K562 (cell line): ENCODE results near the gene CSNK1G3. TPM values are rescaled to one million over a fixed set of nuclear protein-coding genes. Genes with fewer than 3 reads are reported as not detected.
A peak's percentile ranks its signal among the peaks of the same experiment; 100 is the strongest.

Experiments
- ATAC-seq: fragments of 200-7000 bp; cut with Tn5 transposase; 3 replicates; pipeline ENCODE4 v1.9.1; 2020; ENCODE audit warnings: moderate library complexity
- BruUV-seq: library from RNA; stranded (reverse); fragments of 400-500 nt; replicated peaks from 2 replicates; lab custom pipeline; 2021; lab: Mats Ljungman, UMichigan
- CTCF ChIA-PET: fragments of 300-600 bp; formaldehyde crosslinking; extraction: SDS; loops from one replicate; lab custom pipeline; 2021; ENCODE audit warnings: low intra/inter-chr PET ratio; lab: Yijun Ruan, JAX
- POLR2A ChIA-PET: fragments of 300-600, 350-650 bp; sonication (Branson Sonifier 250); formaldehyde crosslinking; extraction: SDS; loops from one replicate; lab custom pipeline; 2021; ENCODE audit warnings: antibody characterized with exemption, inconsistent platforms; lab: Yijun Ruan, JAX
- DNase-seq, 4 experiments: peaks; one replicate each; pipeline versions ENCODE4 v3.0.0 to v3.0.0-alpha.2; 2011 to 2018; ENCODE audit warnings: low spot score in 3 of 4, mixed read lengths in 3 of 4; ENCODE audit errors: extremely low read depth in 1 of 4
- FAIRE-seq: peaks from 2 replicates; lab custom pipeline; 2011; peaks lifted over from hg19 to GRCh38; lab: Jason Lieb, UNC
- H2AFZ ChIP-seq: 2 replicates; pipeline ENCODE4 v1.6.0; 2011; ENCODE audit warnings: low read depth, low read length, control low read depth, inconsistent platforms
- H3K27ac ChIP-seq: fragments of 200-600 bp; 3 replicates; pipeline ENCODE4 v1.8.0; 2011; ENCODE audit warnings: low read depth, mild to moderate bottlenecking, control low read depth, inconsistent platforms, low read length, moderate library complexity, mixed read lengths; ENCODE audit errors: extremely low read depth
- H3K27me3 ChIP-seq, 2 experiments: fragments of 300-600 bp in 1 of 2; 2 replicates in 1 of 2; 3 replicates in 1 of 2; pipeline versions ENCODE4 v1.6.0 to v1.8.0; 2011; ENCODE audit warnings: inconsistent platforms in 2 of 2, low read length in 2 of 2, mild to moderate bottlenecking in 1 of 2, mixed read lengths in 1 of 2, moderate library complexity in 1 of 2; ENCODE audit not compliant: control insufficient read depth in 2 of 2, insufficient read depth in 2 of 2
- H3K36me3 ChIP-seq: fragments of 300-600 bp; 3 replicates; pipeline ENCODE4 v1.8.0; 2011; ENCODE audit warnings: mild to moderate bottlenecking, low read length, inconsistent platforms; ENCODE audit not compliant: control insufficient read depth, insufficient read depth
- H3K4me1 ChIP-seq, 2 experiments: fragments of 200-600 bp in 1 of 2; replicated peaks in 1 of 2; 2 replicates in 1 of 2; 3 replicates in 1 of 2; pipeline versions ENCODE4 v1.5.1 to v1.8.0; 2011; ENCODE audit warnings: inconsistent platforms in 2 of 2, low read length in 2 of 2, mild to moderate bottlenecking in 1 of 2, mixed read lengths in 1 of 2, moderate library complexity in 1 of 2; ENCODE audit not compliant: control insufficient read depth in 2 of 2, insufficient read depth in 2 of 2
- H3K4me2 ChIP-seq: 2 replicates; pipeline ENCODE4 v1.6.1; 2011; ENCODE audit warnings: low read length, control low read depth, inconsistent platforms, mixed read lengths; ENCODE audit not compliant: insufficient read depth
- H3K4me3 ChIP-seq: fragments of 200-600 bp; sonication (generic), shearing (Covaris generic); 2 replicates; pipeline ENCODE4 v1.5.1; 2016; ENCODE audit warnings: control low read depth, inconsistent platforms
- H3K79me2 ChIP-seq: fragments of 200-600 bp; 3 replicates; pipeline ENCODE4 v1.8.0; 2011; ENCODE audit warnings: low read length, inconsistent platforms; ENCODE audit not compliant: control insufficient read depth, insufficient read depth
- H3K9ac ChIP-seq, 2 experiments: 2 replicates each; pipeline versions ENCODE4 v1.6.0 to v1.6.1; 2011; ENCODE audit warnings: low read depth in 2 of 2, low read length in 2 of 2, control low read depth in 1 of 2, inconsistent platforms in 1 of 2, mild to moderate bottlenecking in 1 of 2, mixed read lengths in 1 of 2; ENCODE audit not compliant: insufficient read depth in 1 of 2
- H3K9me1 ChIP-seq: one replicate; pipeline ENCODE4 v1.6.0; 2011; ENCODE audit warnings: inconsistent platforms, mild to moderate bottlenecking, low read length, moderate library complexity; ENCODE audit not compliant: control insufficient read depth, insufficient read depth
- H3K9me3 ChIP-seq: replicated peaks from 2 replicates; pipeline ENCODE4 v1.5.1; 2011; ENCODE audit warnings: low read depth, low read length, inconsistent platforms; ENCODE audit not compliant: control insufficient read depth, insufficient read depth
- H4K20me1 ChIP-seq: replicated peaks from 2 replicates; pipeline ENCODE4 v1.6.1; 2011; ENCODE audit warnings: low read length, inconsistent platforms, mixed read lengths; ENCODE audit not compliant: control insufficient read depth, insufficient read depth
- CREM ChIP-seq: IDR thresholded peaks from 2 replicates; pipeline ENCODE4 v1.6.1; 2014; ENCODE audit warnings: antibody characterized with exemption, low read depth
- IRF2 ChIP-seq: sonication (generic); formaldehyde crosslinking; IDR thresholded peaks from 2 replicates; pipeline ENCODE4 v1.8.1; 2022; ENCODE audit warnings: mild to moderate bottlenecking, missing genetic modification reagents
- PTBP1 ChIP-seq: fragments of 200-400 bp; formaldehyde crosslinking; IDR thresholded peaks from 2 replicates; pipeline ENCODE4 v1.6.1; 2017; ENCODE audit warnings: low read depth, low read length
- SUPT5H ChIP-seq: fragments of 450-650 bp; IDR thresholded peaks from 2 replicates; pipeline ENCODE4 v1.6.1; 2016
- ZNF140 ChIP-seq: fragments of 250-450 bp; sonication (Bioruptor Pico); IDR thresholded peaks from 2 replicates; pipeline ENCODE4 v1.8.0; 2021; ENCODE audit warnings: moderate library complexity, mild to moderate bottlenecking, inconsistent platforms
- ZNF444 ChIP-seq: fragments of 250-450 bp; sonication (Bioruptor Pico); IDR thresholded peaks from 2 replicates; pipeline ENCODE4 v1.4.0; 2020; ENCODE audit warnings: mild to moderate bottlenecking, moderate library complexity
- WGBS: fragments of 100-300 bp; shearing (Covaris generic); methylation state at CpG from one replicate; pipeline ENCODE4 v1.1.6; 2016; ENCODE audit warnings: low coverage, mixed read lengths; ENCODE audit not compliant: insufficient coverage; ENCODE audit errors: missing lambda C conversion rate; 5-methylcytosine and 5-hydroxymethylcytosine counted together
- in situ Hi-C: fragments of 300-500 bp; cut with MboI; formaldehyde crosslinking; loops from 4 replicates; pipeline ENCODE4 v1.15.0; 2018; ENCODE audit warnings: inconsistent platforms, mixed read lengths
- intact Hi-C: fragments of 100-400 bp; cut with micrococcal nuclease; formaldehyde crosslinking; loops from 2 replicates; pipeline ENCODE4 v1.14.2; 2022
- polyA plus RNA-seq, 8 experiments: library from polyadenylated mRNA; depleted of rRNA in 4 of 8; stranded (reverse) in 5 of 8; unstranded in 3 of 8; fragments of >200 nt; fragmentation: Nextera tagmentation in 2 of 8; fragmentation: Illumina TruSeq in 1 of 8; extraction: Ambion mirVana in 2 of 8; extraction: Trizol in 1 of 8; gene quantifications; 2 replicates each; pipeline versions ENCODE4 v1.2.1 to v1.2.3, GENCODE V29; 2011 to 2014; ENCODE audit warnings: inconsistent platforms in 1 of 8, missing spikeins in 1 of 8
- total RNA-seq, 7 experiments: library from RNA; depleted of rRNA in 6 of 7; stranded (reverse); fragments of >200 nt in 6 of 7; fragmentation: Illumina TruSeq in 2 of 7; extraction: Trizol in 2 of 7; gene quantifications; 2 replicates each; pipeline versions ENCODE4 v1.2.1 to v1.2.3, GENCODE V29; 2011 to 2021; ENCODE audit warnings: low replicate concordance in 1 of 7
- TF ChIP-seq, protein P1 (sequence below): fragments of 450-650 bp; IDR thresholded peaks from 2 replicates; pipeline ENCODE4 v1.6.1; 2018; ENCODE audit warnings: mild to moderate bottlenecking, low read depth; ENCODE audit not compliant: partially characterized antibody
- TF ChIP-seq, protein P2 (sequence below): fragments of 450-650 bp; formaldehyde crosslinking; IDR thresholded peaks from 2 replicates; pipeline ENCODE4 v1.4.0; 2022; ENCODE audit warnings: missing genetic modification characterization
- TF ChIP-seq, protein P3 (sequence below): fragments of 450-650 bp; IDR thresholded peaks from 2 replicates; pipeline ENCODE4 v1.6.1; 2016; ENCODE audit warnings: mild to moderate bottlenecking, moderate library complexity

CSNK1G3 gene
- total and polyA plus RNA-seq, 9 of the 15 experiments (the other 6 are each of a cell fraction or from before 2014, with no cell fraction given): 8.3 to 27.6 (median 16.5) TPM

DNA sequence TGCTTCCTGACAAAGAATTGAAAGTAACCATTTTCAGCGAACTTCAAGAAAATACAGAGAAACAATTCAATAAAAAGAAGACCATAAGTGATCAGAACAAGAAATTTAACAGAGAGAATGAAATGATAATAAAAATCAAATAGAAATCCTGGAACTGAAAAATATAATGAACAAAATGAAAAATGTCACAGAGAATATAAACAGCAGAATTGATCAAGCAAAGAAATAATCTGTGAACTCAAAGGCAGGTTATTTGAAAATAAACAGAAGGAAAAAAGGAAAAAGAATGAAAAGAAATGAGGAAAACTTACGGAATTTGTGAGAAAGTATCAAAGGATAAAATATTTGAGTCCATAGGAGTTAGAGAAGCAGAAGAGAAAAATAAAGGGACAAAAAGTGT lies 114.1 kb downstream of the CSNK1G3 start:
- POLR2A ChIA-PET: no interaction called here
- H3K27me3 ChIP-seq: peaks cover 0 to 5% of the 10 kb centered on the region in 2 experiments; a peak in 1 of 5 replicates
- H3K9me3 ChIP-seq: peaks cover 6% of the 10 kb centered on the region
- no peaks in the 10 kb centered on the region for H3K4me1 ChIP-seq
- H3K9ac ChIP-seq: no peak overlapping the region
- intact Hi-C loops (no loop called here), in situ Hi-C loops (no loop called here)
- H3K27ac ChIP-seq: no peak overlapping the region
- no peak overlapping the region for H2AFZ ChIP-seq
- no peak overlapping the region for H3K4me2 ChIP-seq
- no peaks in the 10 kb centered on the region for H3K79me2 ChIP-seq
- no peak for ATAC-seq
- CTCF ChIA-PET: no interaction called here
- FAIRE-seq: peak; percentile 40
- no TSS peak for BruUV-seq
- no peak overlapping the region for H3K4me3 ChIP-seq
- H4K20me1 ChIP-seq: no peaks in the 10 kb centered on the region
- no peaks in the 10 kb centered on the region for H3K9me1 ChIP-seq
- no peak for DNase-seq
- no peaks in the 10 kb centered on the region for H3K36me3 ChIP-seq
- 0% methylated on average over 2 of the region's 2 CpGs for WGBS
- no peak for TF ChIP-seq ZNF140 (CRISPR knock-in tag)
- TF ChIP-seq, protein P1, sequence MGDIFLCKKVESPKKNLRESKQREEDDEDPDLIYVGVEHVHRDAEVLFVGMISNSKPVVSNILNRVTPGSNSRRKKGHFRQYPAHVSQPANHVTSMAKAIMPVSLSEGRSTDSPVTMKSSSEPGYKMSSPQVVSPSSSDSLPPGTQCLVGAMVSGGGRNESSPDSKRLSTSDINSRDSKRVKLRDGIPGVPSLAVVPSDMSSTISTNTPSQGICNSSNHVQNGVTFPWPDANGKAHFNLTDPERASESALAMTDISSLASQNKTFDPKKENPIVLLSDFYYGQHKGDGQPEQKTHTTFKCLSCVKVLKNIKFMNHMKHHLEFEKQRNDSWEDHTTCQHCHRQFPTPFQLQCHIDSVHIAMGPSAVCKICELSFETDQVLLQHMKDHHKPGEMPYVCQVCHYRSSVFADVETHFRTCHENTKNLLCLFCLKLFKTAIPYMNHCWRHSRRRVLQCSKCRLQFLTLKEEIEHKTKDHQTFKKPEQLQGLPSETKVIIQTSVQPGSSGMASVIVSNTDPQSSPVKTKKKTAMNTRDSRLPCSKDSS: peak; percentile 53
- TF ChIP-seq SUPT5H: no peak
- no peak for TF ChIP-seq PTBP1
- TF ChIP-seq CREM: no peak
- TF ChIP-seq, protein P2, sequence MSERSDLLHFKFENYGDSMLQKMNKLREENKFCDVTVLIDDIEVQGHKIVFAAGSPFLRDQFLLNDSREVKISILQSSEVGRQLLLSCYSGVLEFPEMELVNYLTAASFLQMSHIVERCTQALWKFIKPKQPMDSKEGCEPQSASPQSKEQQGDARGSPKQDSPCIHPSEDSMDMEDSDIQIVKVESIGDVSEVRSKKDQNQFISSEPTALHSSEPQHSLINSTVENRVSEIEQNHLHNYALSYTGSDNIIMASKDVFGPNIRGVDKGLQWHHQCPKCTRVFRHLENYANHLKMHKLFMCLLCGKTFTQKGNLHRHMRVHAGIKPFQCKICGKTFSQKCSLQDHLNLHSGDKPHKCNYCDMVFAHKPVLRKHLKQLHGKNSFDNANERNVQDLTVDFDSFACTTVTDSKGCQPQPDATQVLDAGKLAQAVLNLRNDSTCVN (CRISPR knock-in tag): no peak
- TF ChIP-seq IRF2 (CRISPR knock-in tag): no peak
- TF ChIP-seq, protein P3, sequence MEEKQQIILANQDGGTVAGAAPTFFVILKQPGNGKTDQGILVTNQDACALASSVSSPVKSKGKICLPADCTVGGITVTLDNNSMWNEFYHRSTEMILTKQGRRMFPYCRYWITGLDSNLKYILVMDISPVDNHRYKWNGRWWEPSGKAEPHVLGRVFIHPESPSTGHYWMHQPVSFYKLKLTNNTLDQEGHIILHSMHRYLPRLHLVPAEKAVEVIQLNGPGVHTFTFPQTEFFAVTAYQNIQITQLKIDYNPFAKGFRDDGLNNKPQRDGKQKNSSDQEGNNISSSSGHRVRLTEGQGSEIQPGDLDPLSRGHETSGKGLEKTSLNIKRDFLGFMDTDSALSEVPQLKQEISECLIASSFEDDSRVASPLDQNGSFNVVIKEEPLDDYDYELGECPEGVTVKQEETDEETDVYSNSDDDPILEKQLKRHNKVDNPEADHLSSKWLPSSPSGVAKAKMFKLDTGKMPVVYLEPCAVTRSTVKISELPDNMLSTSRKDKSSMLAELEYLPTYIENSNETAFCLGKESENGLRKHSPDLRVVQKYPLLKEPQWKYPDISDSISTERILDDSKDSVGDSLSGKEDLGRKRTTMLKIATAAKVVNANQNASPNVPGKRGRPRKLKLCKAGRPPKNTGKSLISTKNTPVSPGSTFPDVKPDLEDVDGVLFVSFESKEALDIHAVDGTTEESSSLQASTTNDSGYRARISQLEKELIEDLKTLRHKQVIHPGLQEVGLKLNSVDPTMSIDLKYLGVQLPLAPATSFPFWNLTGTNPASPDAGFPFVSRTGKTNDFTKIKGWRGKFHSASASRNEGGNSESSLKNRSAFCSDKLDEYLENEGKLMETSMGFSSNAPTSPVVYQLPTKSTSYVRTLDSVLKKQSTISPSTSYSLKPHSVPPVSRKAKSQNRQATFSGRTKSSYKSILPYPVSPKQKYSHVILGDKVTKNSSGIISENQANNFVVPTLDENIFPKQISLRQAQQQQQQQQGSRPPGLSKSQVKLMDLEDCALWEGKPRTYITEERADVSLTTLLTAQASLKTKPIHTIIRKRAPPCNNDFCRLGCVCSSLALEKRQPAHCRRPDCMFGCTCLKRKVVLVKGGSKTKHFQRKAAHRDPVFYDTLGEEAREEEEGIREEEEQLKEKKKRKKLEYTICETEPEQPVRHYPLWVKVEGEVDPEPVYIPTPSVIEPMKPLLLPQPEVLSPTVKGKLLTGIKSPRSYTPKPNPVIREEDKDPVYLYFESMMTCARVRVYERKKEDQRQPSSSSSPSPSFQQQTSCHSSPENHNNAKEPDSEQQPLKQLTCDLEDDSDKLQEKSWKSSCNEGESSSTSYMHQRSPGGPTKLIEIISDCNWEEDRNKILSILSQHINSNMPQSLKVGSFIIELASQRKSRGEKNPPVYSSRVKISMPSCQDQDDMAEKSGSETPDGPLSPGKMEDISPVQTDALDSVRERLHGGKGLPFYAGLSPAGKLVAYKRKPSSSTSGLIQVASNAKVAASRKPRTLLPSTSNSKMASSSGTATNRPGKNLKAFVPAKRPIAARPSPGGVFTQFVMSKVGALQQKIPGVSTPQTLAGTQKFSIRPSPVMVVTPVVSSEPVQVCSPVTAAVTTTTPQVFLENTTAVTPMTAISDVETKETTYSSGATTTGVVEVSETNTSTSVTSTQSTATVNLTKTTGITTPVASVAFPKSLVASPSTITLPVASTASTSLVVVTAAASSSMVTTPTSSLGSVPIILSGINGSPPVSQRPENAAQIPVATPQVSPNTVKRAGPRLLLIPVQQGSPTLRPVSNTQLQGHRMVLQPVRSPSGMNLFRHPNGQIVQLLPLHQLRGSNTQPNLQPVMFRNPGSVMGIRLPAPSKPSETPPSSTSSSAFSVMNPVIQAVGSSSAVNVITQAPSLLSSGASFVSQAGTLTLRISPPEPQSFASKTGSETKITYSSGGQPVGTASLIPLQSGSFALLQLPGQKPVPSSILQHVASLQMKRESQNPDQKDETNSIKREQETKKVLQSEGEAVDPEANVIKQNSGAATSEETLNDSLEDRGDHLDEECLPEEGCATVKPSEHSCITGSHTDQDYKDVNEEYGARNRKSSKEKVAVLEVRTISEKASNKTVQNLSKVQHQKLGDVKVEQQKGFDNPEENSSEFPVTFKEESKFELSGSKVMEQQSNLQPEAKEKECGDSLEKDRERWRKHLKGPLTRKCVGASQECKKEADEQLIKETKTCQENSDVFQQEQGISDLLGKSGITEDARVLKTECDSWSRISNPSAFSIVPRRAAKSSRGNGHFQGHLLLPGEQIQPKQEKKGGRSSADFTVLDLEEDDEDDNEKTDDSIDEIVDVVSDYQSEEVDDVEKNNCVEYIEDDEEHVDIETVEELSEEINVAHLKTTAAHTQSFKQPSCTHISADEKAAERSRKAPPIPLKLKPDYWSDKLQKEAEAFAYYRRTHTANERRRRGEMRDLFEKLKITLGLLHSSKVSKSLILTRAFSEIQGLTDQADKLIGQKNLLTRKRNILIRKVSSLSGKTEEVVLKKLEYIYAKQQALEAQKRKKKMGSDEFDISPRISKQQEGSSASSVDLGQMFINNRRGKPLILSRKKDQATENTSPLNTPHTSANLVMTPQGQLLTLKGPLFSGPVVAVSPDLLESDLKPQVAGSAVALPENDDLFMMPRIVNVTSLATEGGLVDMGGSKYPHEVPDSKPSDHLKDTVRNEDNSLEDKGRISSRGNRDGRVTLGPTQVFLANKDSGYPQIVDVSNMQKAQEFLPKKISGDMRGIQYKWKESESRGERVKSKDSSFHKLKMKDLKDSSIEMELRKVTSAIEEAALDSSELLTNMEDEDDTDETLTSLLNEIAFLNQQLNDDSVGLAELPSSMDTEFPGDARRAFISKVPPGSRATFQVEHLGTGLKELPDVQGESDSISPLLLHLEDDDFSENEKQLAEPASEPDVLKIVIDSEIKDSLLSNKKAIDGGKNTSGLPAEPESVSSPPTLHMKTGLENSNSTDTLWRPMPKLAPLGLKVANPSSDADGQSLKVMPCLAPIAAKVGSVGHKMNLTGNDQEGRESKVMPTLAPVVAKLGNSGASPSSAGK: no peak
- no peak for TF ChIP-seq ZNF444
